ENCODE data around the gene AFF3. TPM values are rescaled to one million over a fixed set of nuclear protein-coding genes. Genes with fewer than 3 reads are reported as not detected.

AFF3 gene
- total and polyA plus RNA-seq, 2 of the 4 experiments (the other 2 are of a cell fraction), result 12.9 to 14.3 TPM

DNA sequence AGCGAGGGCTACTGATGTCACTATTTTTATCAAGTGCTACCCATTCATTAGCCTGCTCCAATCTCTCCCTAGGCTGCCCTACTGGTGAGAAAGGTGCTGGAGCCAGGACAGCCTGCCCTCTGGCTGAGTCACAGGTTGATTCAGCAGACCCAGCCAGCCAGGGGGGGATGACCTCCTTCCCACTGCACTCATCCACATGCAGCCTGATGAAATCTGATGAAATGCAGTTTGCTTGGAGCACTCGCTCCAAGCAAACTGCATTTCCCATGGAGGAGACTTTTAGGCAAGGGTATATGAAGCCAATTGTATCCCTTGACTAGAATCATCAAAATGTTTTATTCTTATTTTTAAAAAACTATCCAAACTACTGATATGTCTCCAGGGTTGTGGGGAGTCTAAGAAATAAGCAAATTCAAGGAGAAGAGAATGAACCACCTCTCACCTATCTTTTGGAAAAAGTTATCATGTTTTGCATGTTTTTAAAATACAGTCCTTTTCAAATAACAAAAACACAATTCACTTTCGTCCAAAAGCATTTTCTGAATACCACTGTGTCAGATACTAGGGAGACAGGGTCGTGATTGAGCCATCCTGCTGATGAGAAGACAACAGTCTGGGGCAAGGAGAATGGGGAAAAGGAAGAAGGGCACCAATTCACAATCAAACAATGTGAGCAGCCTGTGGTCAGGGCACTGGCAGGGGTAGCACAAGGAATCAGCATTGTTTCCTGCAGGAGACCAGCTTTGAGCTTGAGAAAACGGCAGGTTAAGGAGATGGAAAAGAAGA is 128.3 kb downstream of the AFF3 start (continued):
- TF ChIP-seq, protein P1, sequence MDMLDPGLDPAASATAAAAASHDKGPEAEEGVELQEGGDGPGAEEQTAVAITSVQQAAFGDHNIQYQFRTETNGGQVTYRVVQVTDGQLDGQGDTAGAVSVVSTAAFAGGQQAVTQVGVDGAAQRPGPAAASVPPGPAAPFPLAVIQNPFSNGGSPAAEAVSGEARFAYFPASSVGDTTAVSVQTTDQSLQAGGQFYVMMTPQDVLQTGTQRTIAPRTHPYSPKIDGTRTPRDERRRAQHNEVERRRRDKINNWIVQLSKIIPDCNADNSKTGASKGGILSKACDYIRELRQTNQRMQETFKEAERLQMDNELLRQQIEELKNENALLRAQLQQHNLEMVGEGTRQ (IDR thresholded peaks at IDR 0.05; ENCODE audit: low read depth, low read length), result no peak
- TF ChIP-seq FOS (IDR thresholded peaks at IDR 0.05; ENCODE audit: low read depth, low read length), result peak; percentile 98

DNA sequence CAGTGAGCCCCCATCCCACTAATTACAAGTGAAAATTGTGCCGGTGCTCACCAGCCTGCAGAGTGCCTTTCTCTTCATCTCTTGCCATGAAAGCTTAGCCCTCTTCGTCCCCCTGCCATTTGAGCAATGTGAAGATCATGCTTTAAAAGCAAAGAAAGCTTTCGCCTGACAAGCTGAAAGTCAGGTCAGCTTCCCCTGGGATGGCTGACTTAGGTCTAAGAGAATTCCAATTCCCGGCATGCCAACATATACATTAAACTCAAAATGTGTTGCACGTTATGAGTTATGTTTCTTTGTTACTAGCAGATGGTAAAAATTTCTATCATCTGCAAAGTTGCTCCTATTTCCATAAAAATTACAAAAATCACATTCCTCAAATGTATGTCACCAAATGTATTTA is 129.8 kb downstream of the AFF3 start:
- peak overlapping the region; percentile 94 for H2BK120ac ChIP-seq (ENCODE audit: low read depth, low read length)
- peaks cover 18% of the 10 kb centered on the region for H3K36me3 ChIP-seq (ENCODE audit: control insufficient read depth, insufficient read depth, low read length)
- H3K27me3 ChIP-seq (ENCODE audit: control insufficient read depth, insufficient read depth, low read length), result no peaks in the 10 kb centered on the region
- peak overlapping the region; percentile 99 for H3K27ac ChIP-seq (ENCODE audit: insufficient read depth, low read length)
- dilution Hi-C loops (cut with HindIII; ENCODE audit: low sequenced_read_pairs, unreplicated experiment) (no loop called here), in situ Hi-C loops (cut with MboI; ENCODE audit: low sequenced_read_pairs) (no loop called here), intact Hi-C loops (cut with micrococcal nuclease) (loop anchor here (2.0 to 5.0 kb wide), 4 partner anchors 44 to 285 kb away; no protein-coding TSS in a partner anchor)
- H3K9ac ChIP-seq (ENCODE audit: low read depth, low read length), result peak overlapping the region; percentile 87
- peaks cover 43% of the 10 kb centered on the region for H3K4me1 ChIP-seq (ENCODE audit: control insufficient read depth, insufficient read depth, low read length)
- H2BK20ac ChIP-seq (ENCODE audit: low read depth, low read length), result peak overlapping the region; percentile 99
- H2AK5ac ChIP-seq (ENCODE audit: low read depth, low read length), result peak overlapping the region; percentile 93
- H2BK15ac ChIP-seq (ENCODE audit: low read depth, low read length), result peak overlapping the region; percentile 91
- peaks cover 33 to 61% of the 10 kb centered on the region in 2 experiments; a peak in 3 of 4 replicates for H3K79me1 ChIP-seq (ENCODE audit: low read depth in 1 of 2, low read length in 2 of 2)
- DNase-seq, result peak; percentile 41
- peak overlapping the region; percentile 1 for H2AK9ac ChIP-seq (replicated peaks; ENCODE audit: low read depth, low read length, poor library complexity)
- H4K91ac ChIP-seq (ENCODE audit: insufficient read depth, low read depth, low read length), result peak overlapping the region; percentile 99
- H2BK5ac ChIP-seq (ENCODE audit: low read depth, low read length, poor library complexity, severe bottlenecking), result peak overlapping the region; percentile 91
- peaks cover 38% of the 10 kb centered on the region for H3K9me1 ChIP-seq (ENCODE audit: insufficient read depth, low read length)
- peak overlapping the region; percentile 92 for H3K23ac ChIP-seq (ENCODE audit: low read depth, low read length)
- peak overlapping the region; percentile 99 for H3K18ac ChIP-seq (ENCODE audit: low read depth, low read length)
- H3K14ac ChIP-seq (replicated peaks; ENCODE audit: low read depth, low read length), result peak overlapping the region; percentile 81
- 100% methylated on average over 1 of the region's 5 CpGs; no CpG with 5 or more reads in 1 of the 2 experiments for WGBS, 2 experiments (ENCODE audit: extremely low coverage in 2 of 2, insufficient read length in 1 of 2)
- peak overlapping the region; percentile 94 for H3K56ac ChIP-seq (ENCODE audit: extremely low read depth, insufficient read depth, low read length)
- no TSS peak for BruUV-seq (replicated peaks)
- no peak for TF ChIP-seq RAD21 (IDR thresholded peaks at IDR 0.05; ENCODE audit: low read length)
- TF ChIP-seq, protein P1 (IDR thresholded peaks at IDR 0.05; ENCODE audit: low read depth, low read length), result no peak
- TF ChIP-seq, protein P2, sequence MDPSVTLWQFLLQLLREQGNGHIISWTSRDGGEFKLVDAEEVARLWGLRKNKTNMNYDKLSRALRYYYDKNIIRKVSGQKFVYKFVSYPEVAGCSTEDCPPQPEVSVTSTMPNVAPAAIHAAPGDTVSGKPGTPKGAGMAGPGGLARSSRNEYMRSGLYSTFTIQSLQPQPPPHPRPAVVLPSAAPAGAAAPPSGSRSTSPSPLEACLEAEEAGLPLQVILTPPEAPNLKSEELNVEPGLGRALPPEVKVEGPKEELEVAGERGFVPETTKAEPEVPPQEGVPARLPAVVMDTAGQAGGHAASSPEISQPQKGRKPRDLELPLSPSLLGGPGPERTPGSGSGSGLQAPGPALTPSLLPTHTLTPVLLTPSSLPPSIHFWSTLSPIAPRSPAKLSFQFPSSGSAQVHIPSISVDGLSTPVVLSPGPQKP (IDR thresholded peaks at IDR 0.05; ENCODE audit: borderline replicate concordance, low read depth, low read length), result no peak
- H4K8ac ChIP-seq (ENCODE audit: low read depth in 2 of 2, low read length in 2 of 2), result peak overlapping the region; percentile 94 to 98
- H3K9me3 ChIP-seq (ENCODE audit: control insufficient read depth, insufficient read depth, low read length), result no peaks in the 10 kb centered on the region
- H3K4me2 ChIP-seq (ENCODE audit: low read depth, low read length), result peak overlapping the region; percentile 42; the same call in 1 of the 2 replicates
- peak overlapping the region; percentile 98 for H4K5ac ChIP-seq (ENCODE audit: low read depth, low read length)
- ChIA-PET POLR2A (ENCODE audit: unreplicated experiment) (interaction anchor here (0.6 kb wide), 1 partner anchor 9 kb away, joined by 6 read pairs; no protein-coding TSS in a partner anchor), CTCF (no interaction called here)
- no peak overlapping the region for H3K4me3 ChIP-seq (ENCODE audit: insufficient read depth, low read depth, low read length)
- peak overlapping the region; percentile 99 for H3K4ac ChIP-seq (ENCODE audit: low read depth, low read length)
- no peaks in the 10 kb centered on the region for H4K20me1 ChIP-seq (ENCODE audit: insufficient read depth, low read length)
- H2AFZ ChIP-seq (replicated peaks; ENCODE audit: low read length, poor library complexity), result peak overlapping the region; percentile 5
- ATAC-seq (ENCODE audit: low read depth), result no peak

All from IMR-90 (cell line).